ENCODE data around the gene ZNF780B.

ZNF780B gene

DNA sequence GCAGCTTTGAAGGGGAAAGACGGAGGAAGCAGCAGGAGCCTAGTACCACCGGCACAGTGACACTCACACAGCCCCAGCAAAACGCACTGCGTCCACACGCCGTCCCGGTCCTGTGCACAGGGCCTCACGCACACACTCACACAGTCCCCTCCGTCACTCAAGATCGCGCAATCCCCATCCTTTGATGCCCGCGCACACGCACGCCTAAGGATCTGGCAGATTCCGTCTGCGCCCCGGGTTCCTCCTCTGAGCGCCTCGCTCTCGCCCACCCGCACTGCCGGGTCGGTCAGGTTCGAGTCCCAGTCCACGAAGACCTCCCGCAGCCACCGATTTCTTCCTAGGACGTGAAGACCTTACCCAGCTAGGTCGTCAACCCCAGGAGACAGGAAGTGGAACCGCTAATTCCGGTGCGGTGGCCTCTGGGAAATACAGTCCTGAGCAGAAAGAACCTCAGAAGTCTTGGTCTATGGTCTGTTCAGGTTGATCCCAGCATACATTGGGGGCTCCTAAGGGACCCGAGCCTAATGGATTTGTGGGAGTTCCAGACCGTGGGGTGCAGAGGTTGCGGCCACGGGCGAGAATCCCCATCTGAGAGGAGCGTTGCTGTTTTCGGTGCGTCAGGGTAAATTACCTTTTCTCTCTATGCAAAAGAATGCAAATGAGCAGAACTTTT lies at the start of gene ZNF780B:
Gene ZNF780B (minus strand): TSS at position 400 of the 673 bp plus-strand sequence. CDS start 5,899 bp downstream, outside the sequence.
- H3K4me3 ChIP-seq (replicated peaks in 1 of 2; ENCODE audit: low read depth in 2 of 2, low read length in 2 of 2) = peak within 1 kb of the TSS; percentile 76 to 83
- TF ChIP-seq, protein P1, sequence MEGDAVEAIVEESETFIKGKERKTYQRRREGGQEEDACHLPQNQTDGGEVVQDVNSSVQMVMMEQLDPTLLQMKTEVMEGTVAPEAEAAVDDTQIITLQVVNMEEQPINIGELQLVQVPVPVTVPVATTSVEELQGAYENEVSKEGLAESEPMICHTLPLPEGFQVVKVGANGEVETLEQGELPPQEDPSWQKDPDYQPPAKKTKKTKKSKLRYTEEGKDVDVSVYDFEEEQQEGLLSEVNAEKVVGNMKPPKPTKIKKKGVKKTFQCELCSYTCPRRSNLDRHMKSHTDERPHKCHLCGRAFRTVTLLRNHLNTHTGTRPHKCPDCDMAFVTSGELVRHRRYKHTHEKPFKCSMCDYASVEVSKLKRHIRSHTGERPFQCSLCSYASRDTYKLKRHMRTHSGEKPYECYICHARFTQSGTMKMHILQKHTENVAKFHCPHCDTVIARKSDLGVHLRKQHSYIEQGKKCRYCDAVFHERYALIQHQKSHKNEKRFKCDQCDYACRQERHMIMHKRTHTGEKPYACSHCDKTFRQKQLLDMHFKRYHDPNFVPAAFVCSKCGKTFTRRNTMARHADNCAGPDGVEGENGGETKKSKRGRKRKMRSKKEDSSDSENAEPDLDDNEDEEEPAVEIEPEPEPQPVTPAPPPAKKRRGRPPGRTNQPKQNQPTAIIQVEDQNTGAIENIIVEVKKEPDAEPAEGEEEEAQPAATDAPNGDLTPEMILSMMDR (IDR thresholded peaks at IDR 0.05; ENCODE audit: low read depth, low read length) = no peak

GRCh38 chr19:40104754-40105153 lies 48.7 kb upstream of the ZNF780B start:
- H3K4me3 ChIP-seq (replicated peaks in 1 of 2; ENCODE audit: low read depth in 2 of 2, low read length in 2 of 2) = no peak overlapping the region
- no peak for DNase-seq (ENCODE audit: low read depth in 2 of 2)
- TF ChIP-seq, protein P1 (IDR thresholded peaks at IDR 0.05; ENCODE audit: low read depth, low read length) = no peak

More for the DNA sequence above, at the start of gene ZNF780B:
- peak; percentile 63 for DNase-seq (ENCODE audit: low read depth in 2 of 2)

GRCh38 chr19:40103600-40103999 lies 47.6 kb upstream of the ZNF780B start:
- no peak overlapping the region for H3K4me3 ChIP-seq (replicated peaks in 1 of 2; ENCODE audit: low read depth in 2 of 2, low read length in 2 of 2)
- no peak for DNase-seq (ENCODE audit: low read depth in 2 of 2)
- TF ChIP-seq, protein P1 (IDR thresholded peaks at IDR 0.05; ENCODE audit: low read depth, low read length) = no peak

GRCh38 chr19:40101813-40102212 lies 45.8 kb upstream of the ZNF780B start:
- TF ChIP-seq, protein P1 (IDR thresholded peaks at IDR 0.05; ENCODE audit: low read depth, low read length) = no peak

DNA sequence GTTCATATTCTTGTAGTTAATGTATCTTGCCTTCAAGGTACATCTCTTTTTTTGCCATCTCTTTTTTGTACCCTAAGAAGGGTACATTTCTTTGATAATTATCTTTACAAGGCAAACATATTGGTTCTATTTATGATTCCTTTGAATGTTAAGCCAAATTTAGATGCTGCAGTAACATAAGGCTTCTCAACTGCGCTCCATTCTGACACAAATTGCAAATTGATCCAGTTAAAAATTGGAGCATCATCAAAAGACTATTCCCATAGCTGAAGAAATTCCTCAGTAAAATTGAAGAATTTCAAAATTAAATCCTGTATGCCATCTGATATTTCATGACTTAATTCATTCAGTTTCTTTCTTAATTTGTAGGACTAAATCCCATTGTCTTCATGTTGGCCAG lies 37.4 kb upstream of the ZNF780B start:
- TF ChIP-seq, protein P1 (IDR thresholded peaks at IDR 0.05; ENCODE audit: low read depth, low read length) = no peak
- H3K4me3 ChIP-seq (replicated peaks in 1 of 2; ENCODE audit: low read depth in 2 of 2, low read length in 2 of 2) = no peak overlapping the region
- no peak for DNase-seq (ENCODE audit: low read depth in 2 of 2)

More at GRCh38 chr19:40101813-40102212, 45.8 kb upstream of the ZNF780B start:
- no peak overlapping the region for H3K4me3 ChIP-seq (replicated peaks in 1 of 2; ENCODE audit: low read depth in 2 of 2, low read length in 2 of 2)
- no peak for DNase-seq (ENCODE audit: low read depth in 2 of 2)

DNA sequence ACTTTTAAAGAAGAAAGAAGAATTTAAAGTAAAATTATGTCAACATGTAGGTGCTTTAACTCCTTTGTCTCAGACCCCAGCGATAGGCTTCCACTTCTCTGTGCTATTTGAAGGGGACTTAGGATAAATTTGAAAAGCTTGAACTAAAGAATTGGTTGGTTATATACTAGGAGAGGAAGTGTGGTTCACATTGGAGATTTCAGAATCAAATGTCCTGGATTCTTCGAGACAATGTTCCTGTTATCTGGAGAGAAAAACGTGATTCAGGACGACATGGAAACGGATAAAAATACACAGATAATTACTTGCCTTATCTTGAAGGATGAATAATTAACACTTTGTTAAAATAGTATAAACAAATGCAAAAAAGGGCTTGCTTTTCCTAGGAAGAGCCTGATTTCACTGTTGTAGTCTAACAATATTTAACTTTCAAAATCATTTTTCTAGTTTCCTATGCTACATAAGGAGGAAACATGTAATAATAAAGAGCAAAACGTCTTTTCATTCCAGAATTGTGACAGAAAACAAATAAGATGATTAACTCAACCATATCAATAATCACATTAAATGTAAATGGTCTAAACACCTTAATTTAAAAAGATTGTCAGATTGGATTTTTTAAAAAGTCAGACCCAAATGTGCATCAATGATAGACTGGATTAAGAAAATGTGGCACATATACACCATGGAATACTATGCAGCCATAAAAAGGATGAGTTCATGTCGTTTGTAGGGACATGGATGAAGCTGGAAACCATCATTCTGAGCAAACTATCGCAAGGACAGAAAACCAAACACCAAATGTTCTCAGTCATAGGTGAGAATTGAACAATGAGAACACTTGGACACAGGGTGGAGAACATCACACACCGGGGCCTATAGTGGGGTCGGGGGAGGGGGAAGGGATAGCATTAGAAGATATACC lies 35.4 kb upstream of the ZNF780B start:
- no peak for DNase-seq (ENCODE audit: low read depth in 2 of 2)
- H3K4me3 ChIP-seq (replicated peaks in 1 of 2; ENCODE audit: low read depth in 2 of 2, low read length in 2 of 2) = peak overlapping the region; percentile 90 to 93

More for the DNA sequence above, 35.4 kb upstream of the ZNF780B start:
- TF ChIP-seq, protein P1 (IDR thresholded peaks at IDR 0.05; ENCODE audit: low read depth, low read length) = no peak
